Neural progenitor cell (in vitro differentiated cells): ENCODE measurements around the gene NEU4. TPM values are rescaled to one million over a fixed set of nuclear protein-coding genes. Genes with fewer than 3 reads are reported as not detected.

Experiments used
- DNase-seq: peaks from one replicate; pipeline ENCODE4 v3.0.0-alpha.2; 2016; ENCODE audit warnings: low spot score
- H2AFZ ChIP-seq: fragments of 200-600 bp; sonication (generic); replicated peaks from 2 replicates; pipeline ENCODE4 v1.6.1; 2016; ENCODE audit warnings: antibody characterized with exemption
- H3F3A ChIP-seq: fragments of 200-600 bp; sonication (generic); 2 replicates; pipeline ENCODE4 v1.6.1; 2016; ENCODE audit warnings: antibody characterized with exemption, low read depth
- H3K27ac ChIP-seq: fragments of 200-600 bp; sonication (generic); 2 replicates; pipeline ENCODE4 v1.5.1; 2016; ENCODE audit warnings: mild to moderate bottlenecking
- H3K27me3 ChIP-seq: fragments of 200-600 bp; sonication (generic); 2 replicates; pipeline ENCODE4 v1.6.1; 2016; ENCODE audit warnings: mild to moderate bottlenecking, moderate library complexity
- H3K36me3 ChIP-seq: fragments of 200-600 bp; sonication (generic); 2 replicates; pipeline ENCODE4 v1.5.1; 2016
- H3K4me1 ChIP-seq: fragments of 200-600 bp; sonication (generic); 2 replicates; pipeline ENCODE4 v1.6.1; 2016; ENCODE audit warnings: mixed run types
- H3K4me2 ChIP-seq: fragments of 200-600 bp; sonication (generic); 2 replicates; pipeline ENCODE4 v1.6.1; 2016
- H3K4me3 ChIP-seq: fragments of 200-600 bp; sonication (generic); 2 replicates; pipeline ENCODE4 v1.5.1; 2016
- H3K79me2 ChIP-seq: fragments of 200-600 bp; sonication (generic); 2 replicates; pipeline ENCODE4 v1.6.1; 2016; ENCODE audit warnings: low read depth
- H3K9ac ChIP-seq: fragments of 200-600 bp; sonication (generic); 2 replicates; pipeline ENCODE4 v1.6.1; 2016
- H3K9me3 ChIP-seq: fragments of 200-600 bp; sonication (generic); 2 replicates; pipeline ENCODE4 v1.5.1; 2016; ENCODE audit warnings: low read depth
- H4K20me1 ChIP-seq: fragments of 200-600 bp; sonication (generic); 2 replicates; pipeline ENCODE4 v1.6.1; 2016; ENCODE audit warnings: low read depth
- H3K27ac Mint-ChIP-seq: 3 replicates; pipeline ENCODE4 v1.8.0; 2021; ENCODE audit warnings: mixed read lengths
- H3K27me3 Mint-ChIP-seq: 2 replicates; pipeline ENCODE4 v1.8.0; 2022; ENCODE audit warnings: low read depth, mild to moderate bottlenecking, inconsistent platforms, moderate library complexity, mixed read lengths; ENCODE audit not compliant: insufficient read depth
- H3K36me3 Mint-ChIP-seq: 3 replicates; pipeline ENCODE4 v1.8.0; 2021; ENCODE audit warnings: mixed read lengths
- H3K4me1 Mint-ChIP-seq: 3 replicates; pipeline ENCODE4 v1.8.0; 2021; ENCODE audit warnings: mixed read lengths
- H3K4me3 Mint-ChIP-seq: 3 replicates; pipeline ENCODE4 v1.8.0; 2021; ENCODE audit warnings: mild to moderate bottlenecking, moderate library complexity, mixed read lengths
- H3K9me3 Mint-ChIP-seq: 3 replicates; pipeline ENCODE4 v1.8.0; 2020; ENCODE audit warnings: mixed read lengths
- CTCF ChIP-seq: fragments of 200-600 bp; sonication (generic); IDR thresholded peaks from 2 replicates; pipeline ENCODE4 v1.5.1; 2017; ENCODE audit warnings: antibody characterized with exemption, mild to moderate bottlenecking
- EZH2 ChIP-seq: fragments of 200-600 bp; sonication (generic); IDR thresholded peaks from 2 replicates; pipeline ENCODE4 v1.6.1; 2017; ENCODE audit warnings: antibody characterized with exemption, mild to moderate bottlenecking, moderate library complexity
- EZH2phosphoT487 ChIP-seq: fragments of 200-600 bp; sonication (generic); IDR thresholded peaks from 2 replicates; pipeline ENCODE4 v1.6.1; 2017; ENCODE audit warnings: antibody characterized with exemption
- total RNA-seq: library from RNA; depleted of rRNA; stranded (reverse); fragments of >200 nt; gene quantifications from 2 replicates; pipeline ENCODE4 v1.2.3, GENCODE V29; 2015; ENCODE audit warnings: low replicate concordance

The NEU4 gene
- total RNA-seq, 1 donor from 2014 or later = not detected

- Histone ChIP-seq H3K4me3 (no peak overlapping the region), H3K79me2 (no peaks in the 10 kb centered on the region), H4K20me1 (peaks cover under 1% of the 10 kb centered on the region), H3K27me3 (no peaks in the 10 kb centered on the region), H3K4me2 (no peak overlapping the region), H2AFZ (no peak overlapping the region), H3F3A (peaks cover 26% of the 10 kb centered on the region), H3K27ac (no peak overlapping the region), H3K36me3 (no peaks in the 10 kb centered on the region), H3K9me3 (no peaks in the 10 kb centered on the region), H3K9ac (no peak overlapping the region), H3K4me1 (peaks cover 36% of the 10 kb centered on the region)
- no peak overlapping the region for H3K27ac Mint-ChIP-seq
- peaks cover 8% of the 10 kb centered on the region for H3K27me3 Mint-ChIP-seq
- no peak for TF ChIP-seq EZH2phosphoT487
- no peak for TF ChIP-seq EZH2
- TF ChIP-seq CTCF = no peak
- H3K36me3 Mint-ChIP-seq = no peaks in the 10 kb centered on the region
- no peak for DNase-seq
- H3K4me1 Mint-ChIP-seq = peaks cover 29% of the 10 kb centered on the region
- no peaks in the 10 kb centered on the region for H3K9me3 Mint-ChIP-seq
- H3K4me3 Mint-ChIP-seq = no peak overlapping the region
These were observed 39.2 kb upstream of the NEU4 start for GRCh38 chr2:241769819-241770184.

GRCh38 chr2:241770185-241770935, 38.6 kb upstream of the NEU4 start:
- Histone ChIP-seq H2AFZ (no peak overlapping the region), H3K79me2 (no peaks in the 10 kb centered on the region), H4K20me1 (no peaks in the 10 kb centered on the region), H3K9me3 (no peaks in the 10 kb centered on the region), H3K4me3 (no peak overlapping the region), H3K27me3 (no peaks in the 10 kb centered on the region), H3K27ac (no peak overlapping the region), H3K9ac (no peak overlapping the region), H3F3A (peaks cover 26% of the 10 kb centered on the region), H3K4me2 (peak overlapping the region; percentile 65), H3K4me1 (peaks cover 35% of the 10 kb centered on the region), H3K36me3 (no peaks in the 10 kb centered on the region)
- Mint-ChIP-seq H3K27me3 (peaks cover 8% of the 10 kb centered on the region), H3K9me3 (no peaks in the 10 kb centered on the region), H3K4me1 (peaks cover 29% of the 10 kb centered on the region), H3K36me3 (no peaks in the 10 kb centered on the region), H3K4me3 (no peak overlapping the region), H3K27ac (peak overlapping the region; percentile 50)
- DNase-seq = peak; percentile 64
- no peak for TF ChIP-seq CTCF
- TF ChIP-seq EZH2phosphoT487 = no peak
- no peak for TF ChIP-seq EZH2

GRCh38 chr2:241770936-241771285, 38.1 kb upstream of the NEU4 start:
- Mint-ChIP-seq H3K4me3 (no peak overlapping the region), H3K9me3 (no peaks in the 10 kb centered on the region), H3K4me1 (peaks cover 29% of the 10 kb centered on the region), H3K27me3 (peaks cover 9% of the 10 kb centered on the region), H3K36me3 (no peaks in the 10 kb centered on the region), H3K27ac (peak overlapping the region; percentile 79)
- Histone ChIP-seq H3K27ac (peak overlapping the region; percentile 80), H3K9ac (no peak overlapping the region), H3K4me2 (peak overlapping the region; percentile 65), H3K36me3 (no peaks in the 10 kb centered on the region), H3K4me3 (no peak overlapping the region), H3K4me1 (peaks cover 35% of the 10 kb centered on the region), H3K27me3 (no peaks in the 10 kb centered on the region), H3F3A (peaks cover 26% of the 10 kb centered on the region), H3K9me3 (no peaks in the 10 kb centered on the region), H2AFZ (no peak overlapping the region), H4K20me1 (no peaks in the 10 kb centered on the region), H3K79me2 (no peaks in the 10 kb centered on the region)
- DNase-seq = no peak
- no peak for TF ChIP-seq CTCF
- TF ChIP-seq EZH2 = no peak
- TF ChIP-seq EZH2phosphoT487 = no peak
